ACHN (cell line): ENCODE data around the gene MEGF6.

Source experiments
- DNase-seq: peaks from one replicate; pipeline ENCODE4 v3.0.0-alpha.2; 2015
- in situ Hi-C: cut with HindIII; loops from 2 replicates; pipeline ENCODE4 v1.10.0; 2017; ENCODE audit warnings: low sequenced_read_pairs, low pct_ligation_motif_present, low pct_unique_long_range_greater_than_20kb

The MEGF6 gene

GRCh38 chr1:3645666-3646355, 34.5 kb upstream of the MEGF6 start:
- no peak for DNase-seq
- in situ Hi-C loops: loop anchor here (25.0 kb wide), 1 partner anchor 109 kb away; no protein-coding TSS in a partner anchor

- no peak for DNase-seq
- in situ Hi-C loops: loop anchor here (25.0 kb wide), 1 partner anchor 108 kb away; no protein-coding TSS in a partner anchor
These were observed 33.9 kb upstream of the MEGF6 start for GRCh38 chr1:3645247-3645646.

GRCh38 chr1:3644273-3644672, 33.0 kb upstream of the MEGF6 start:
- in situ Hi-C loops: loop anchor here (25.0 kb wide), 1 partner anchor 107 kb away; no protein-coding TSS in a partner anchor
- no peak for DNase-seq

GRCh38 chr1:3642919-3643675, 31.8 kb upstream of the MEGF6 start:
- no peak for DNase-seq
- in situ Hi-C loops: loop anchor here (25.0 kb wide), 1 partner anchor 106 kb away; no protein-coding TSS in a partner anchor

- in situ Hi-C loops: loop anchor here (25.0 kb wide), 1 partner anchor 105 kb away; no protein-coding TSS in a partner anchor
These were observed 30.5 kb upstream of the MEGF6 start for GRCh38 chr1:3641816-3642215.

GRCh38 chr1:3641046-3641760, 29.9 kb upstream of the MEGF6 start:
- in situ Hi-C loops: loop anchor here (25.0 kb wide), 1 partner anchor 104 kb away; no protein-coding TSS in a partner anchor
- DNase-seq: no peak

More at GRCh38 chr1:3641816-3642215, 30.5 kb upstream of the MEGF6 start:
- DNase-seq: no peak

GRCh38 chr1:3640121-3640837, 29.0 kb upstream of the MEGF6 start:
- no peak for DNase-seq
- in situ Hi-C loops: loop anchor here (25.0 kb wide), 1 partner anchor 103 kb away; no protein-coding TSS in a partner anchor

GRCh38 chr1:3639397-3639911, 28.1 kb upstream of the MEGF6 start:
- no peak for DNase-seq
- in situ Hi-C loops: loop anchor here (25.0 kb wide), 1 partner anchor 102 kb away; no protein-coding TSS in a partner anchor

- in situ Hi-C loops: loop anchor here (25.0 kb wide), 1 partner anchor 101 kb away; no protein-coding TSS in a partner anchor
- DNase-seq: no peak
These were observed 27.4 kb upstream of the MEGF6 start for GRCh38 chr1:3638676-3639075.

- in situ Hi-C loops: loop anchor here (25.0 kb wide), 1 partner anchor 101 kb away; no protein-coding TSS in a partner anchor
- no peak for DNase-seq
These were observed 26.7 kb upstream of the MEGF6 start for GRCh38 chr1:3638027-3638426.

- in situ Hi-C loops: loop anchor here (25.0 kb wide), 1 partner anchor 99 kb away; no protein-coding TSS in a partner anchor
- no peak for DNase-seq
These were observed 25.2 kb upstream of the MEGF6 start for GRCh38 chr1:3636531-3636930.

GRCh38 chr1:3636080-3636479, 24.8 kb upstream of the MEGF6 start:
- in situ Hi-C loops: loop anchor here (25.0 kb wide), 1 partner anchor 99 kb away; no protein-coding TSS in a partner anchor
- DNase-seq: no peak

GRCh38 chr1:3634059-3634800, 22.9 kb upstream of the MEGF6 start:
- in situ Hi-C loops: loop anchor here (25.0 kb wide), 1 partner anchor 97 kb away; no protein-coding TSS in a partner anchor
- DNase-seq: no peak

- no peak for DNase-seq
- in situ Hi-C loops: loop anchor here (25.0 kb wide), 1 partner anchor 96 kb away; no protein-coding TSS in a partner anchor
These were observed 22.2 kb upstream of the MEGF6 start for GRCh38 chr1:3633344-3634058.

- no peak for DNase-seq
- in situ Hi-C loops: loop anchor here (25.0 kb wide), 1 partner anchor 96 kb away; no protein-coding TSS in a partner anchor
These were observed 21.5 kb upstream of the MEGF6 start for GRCh38 chr1:3632716-3633343.

GRCh38 chr1:3632298-3632697, 21.0 kb upstream of the MEGF6 start:
- DNase-seq: no peak
- in situ Hi-C loops: loop anchor here (25.0 kb wide), 1 partner anchor 95 kb away; no protein-coding TSS in a partner anchor
